HG02981 (cell line): ENCODE data around the gene SPIB.
"Not testable (repeated sequence)": the region's sequence is repeated elsewhere in the genome, so short reads cannot be mapped to it uniquely, and the experiment has no call there.

Experiments
- ATAC-seq: cut with Tn5 transposase; IDR thresholded peaks from one replicate; pipeline ENCODE4 v1.9.1; 2021; ENCODE audit warnings: mild to moderate bottlenecking, moderate library complexity; ENCODE audit not compliant: unreplicated experiment

Gene SPIB

DNA sequence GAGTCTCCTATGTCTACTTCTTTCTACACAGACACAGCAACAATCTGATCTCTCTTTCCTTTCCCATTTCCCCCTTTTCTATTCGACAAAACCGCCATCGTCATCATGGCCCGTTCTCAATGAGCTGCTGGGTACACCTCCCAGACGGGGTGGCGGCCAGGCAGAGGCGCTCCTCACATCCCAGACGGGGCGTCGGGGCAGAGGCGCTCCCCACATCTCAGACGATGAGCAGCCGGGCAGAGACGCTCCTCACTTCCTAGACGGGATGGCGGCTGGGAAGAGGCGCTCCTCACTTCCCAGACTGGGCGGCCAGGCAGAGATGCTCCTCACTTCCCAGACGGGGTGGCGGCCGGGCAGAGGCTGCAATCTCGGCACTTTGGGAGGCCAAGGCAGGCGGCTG, 27.8 kb upstream of the SPIB start:
- not testable (repeated sequence) for ATAC-seq

- ATAC-seq = no peak
Observed at GRCh38 chr19:50392759-50393158, 26.0 kb upstream of the SPIB start.

- no peak for ATAC-seq
Observed at GRCh38 chr19:50393589-50393988, 25.1 kb upstream of the SPIB start.

DNA sequence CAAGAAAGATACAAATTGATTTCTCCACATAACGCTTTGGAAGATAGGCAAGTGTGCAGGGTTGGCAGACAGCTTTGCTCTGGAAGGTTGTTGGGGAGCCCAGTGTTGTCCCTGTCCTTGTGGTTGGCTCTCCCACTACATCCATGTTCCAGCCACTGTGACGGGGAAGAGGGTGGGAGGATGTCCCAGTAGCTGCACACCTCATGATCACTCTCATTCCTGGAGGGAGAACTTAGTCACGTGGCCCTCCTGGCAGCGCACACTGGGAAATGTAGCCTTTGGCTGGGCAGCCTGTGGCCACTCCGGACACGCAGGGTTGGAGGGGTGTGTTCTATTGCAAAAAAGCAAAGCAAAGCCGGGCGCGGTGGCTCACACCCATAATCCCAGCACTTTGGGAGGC, 24.7 kb upstream of the SPIB start:
- ATAC-seq = no peak

GRCh38 chr19:50398675-50399367, 19.9 kb upstream of the SPIB start:
- no peak for ATAC-seq

DNA sequence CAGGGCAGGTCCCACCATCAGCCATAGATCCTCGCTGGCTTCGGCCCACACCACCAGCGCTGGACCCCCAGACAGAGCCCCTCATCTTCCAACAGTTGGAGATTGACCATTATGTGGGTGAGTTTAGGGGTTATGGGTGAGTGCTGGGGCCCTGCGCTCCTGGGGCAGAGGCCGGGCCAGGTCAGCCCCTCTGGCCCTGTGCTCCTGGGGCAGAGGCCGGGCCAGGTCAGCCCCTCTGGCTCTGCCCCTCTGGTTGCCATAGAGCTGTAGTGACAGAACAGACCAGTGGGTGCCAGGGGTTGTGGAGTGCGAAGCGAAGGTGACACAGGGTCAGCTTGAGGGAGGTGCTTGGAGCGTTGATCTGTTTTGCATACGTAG, 19.4 kb upstream of the SPIB start:
- no peak for ATAC-seq

DNA sequence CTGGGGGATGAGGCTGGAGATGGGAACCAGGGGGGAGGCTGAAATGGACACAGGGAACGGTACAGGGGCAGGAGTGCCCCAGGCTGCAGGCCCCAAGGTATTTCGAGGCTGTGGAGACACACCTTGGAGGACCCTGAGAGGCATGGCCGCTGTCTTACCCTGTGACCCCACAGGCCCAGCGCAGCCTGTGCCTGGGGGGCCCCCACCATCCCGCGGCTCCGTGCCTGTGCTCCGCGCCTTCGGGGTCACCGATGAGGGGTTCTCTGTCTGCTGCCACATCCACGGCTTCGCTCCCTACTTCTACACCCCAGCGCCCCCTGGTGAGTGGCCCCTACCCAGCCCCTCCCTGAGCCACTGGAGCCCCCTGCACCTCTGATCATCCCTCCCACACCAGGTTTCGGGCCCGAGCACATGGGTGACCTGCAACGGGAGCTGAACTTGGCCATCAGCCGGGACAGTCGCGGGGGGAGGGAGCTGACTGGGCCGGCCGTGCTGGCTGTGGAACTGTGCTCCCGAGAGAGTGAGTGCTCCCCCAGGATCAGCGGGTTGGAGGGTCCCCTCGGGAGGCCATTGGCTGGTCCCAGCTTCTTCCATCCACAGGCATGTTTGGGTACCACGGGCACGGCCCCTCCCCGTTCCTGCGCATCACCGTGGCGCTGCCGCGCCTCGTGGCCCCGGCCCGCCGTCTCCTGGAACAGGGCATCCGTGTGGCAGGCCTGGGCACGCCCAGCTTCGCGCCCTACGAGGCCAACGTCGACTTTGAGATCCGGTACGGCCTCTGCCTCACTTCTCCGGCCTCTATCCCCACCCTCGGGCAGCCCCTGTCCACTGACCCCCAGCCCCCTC, 16.9 kb upstream of the SPIB start:
- no peak for ATAC-seq

GRCh38 chr19:50402544-50403301, 16.0 kb upstream of the SPIB start:
- no peak for ATAC-seq

GRCh38 chr19:50406156-50406820, 12.4 kb upstream of the SPIB start:
- no peak for ATAC-seq

DNA sequence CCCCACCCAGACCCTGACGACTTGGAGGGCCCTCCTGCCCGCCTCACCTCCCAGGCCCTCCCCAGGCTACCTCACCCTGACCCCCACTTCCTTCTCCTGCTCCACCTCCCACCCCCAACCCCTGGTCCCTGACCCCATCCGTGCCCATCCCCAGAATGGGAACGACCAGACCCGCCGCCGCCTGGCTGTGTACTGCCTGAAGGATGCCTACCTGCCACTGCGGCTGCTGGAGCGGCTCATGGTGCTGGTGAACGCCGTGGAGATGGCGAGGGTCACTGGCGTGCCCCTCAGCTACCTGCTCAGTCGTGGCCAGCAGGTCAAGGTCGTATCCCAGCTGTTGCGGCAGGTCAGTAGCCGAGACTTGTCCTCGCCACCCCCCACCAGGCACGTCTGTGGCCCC, 11.9 kb upstream of the SPIB start:
- no peak for ATAC-seq

GRCh38 chr19:50409347-50409746, 9.4 kb upstream of the SPIB start:
- no peak for ATAC-seq

DNA sequence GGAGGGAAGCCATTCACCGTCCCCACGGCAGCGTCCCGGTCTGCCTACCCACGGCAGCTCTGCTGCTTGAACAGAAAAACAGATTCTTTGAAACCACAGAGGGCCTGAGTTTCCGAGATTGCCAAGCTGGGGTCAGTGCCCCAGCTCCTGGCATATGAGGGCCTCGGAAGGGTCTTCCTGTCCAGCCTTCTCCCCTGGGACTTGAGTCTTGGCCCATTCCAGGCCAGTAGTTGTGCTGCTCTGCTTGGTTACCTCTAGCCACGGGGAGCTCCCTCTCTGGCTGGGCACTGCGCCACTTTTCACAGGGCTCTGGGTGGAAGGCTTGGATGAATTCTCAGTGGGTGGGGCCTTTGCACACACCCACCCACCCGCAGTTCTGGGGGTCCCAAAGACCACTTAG, 8.6 kb upstream of the SPIB start:
- no peak for ATAC-seq

DNA sequence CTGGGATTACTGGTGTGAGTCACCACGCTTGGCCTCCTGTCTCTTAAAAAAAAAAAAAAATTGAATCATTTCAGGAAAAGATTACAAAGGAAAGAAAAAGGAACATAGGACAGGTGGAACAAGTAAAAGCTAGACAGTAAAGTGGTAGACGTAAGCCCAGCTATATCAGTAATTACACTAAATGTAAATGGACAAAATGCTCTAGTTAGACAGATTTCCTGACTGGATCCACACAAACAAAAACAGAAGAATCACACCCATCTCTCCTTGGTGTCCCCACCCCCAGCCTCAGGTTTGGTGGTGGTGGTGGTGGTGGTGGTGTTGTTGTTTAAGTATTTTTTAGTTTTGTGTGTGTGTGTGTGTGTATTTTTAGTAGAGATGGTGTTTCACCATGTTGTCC, 6.3 kb upstream of the SPIB start:
- no peak for ATAC-seq

- ATAC-seq = no peak
Observed at GRCh38 chr19:50413096-50413495, 5.6 kb upstream of the SPIB start.

DNA sequence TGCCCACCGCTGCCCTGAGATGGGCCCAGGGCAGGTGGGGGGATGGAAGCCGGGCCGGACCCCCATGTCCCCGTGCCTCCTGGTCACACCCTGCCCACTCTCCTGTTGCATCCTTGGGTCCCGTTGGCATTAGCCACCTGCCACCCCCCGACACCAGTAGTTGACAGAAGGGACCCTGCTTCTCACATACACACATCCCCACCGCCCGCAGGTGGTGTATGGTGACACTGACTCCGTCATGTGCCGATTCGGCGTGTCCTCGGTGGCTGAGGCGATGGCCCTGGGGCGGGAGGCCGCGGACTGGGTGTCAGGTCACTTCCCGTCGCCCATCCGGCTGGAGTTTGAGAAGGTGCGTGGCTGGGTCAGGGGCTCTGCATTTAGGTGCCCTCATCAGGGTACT, 5.2 kb upstream of the SPIB start:
- no peak for ATAC-seq

DNA sequence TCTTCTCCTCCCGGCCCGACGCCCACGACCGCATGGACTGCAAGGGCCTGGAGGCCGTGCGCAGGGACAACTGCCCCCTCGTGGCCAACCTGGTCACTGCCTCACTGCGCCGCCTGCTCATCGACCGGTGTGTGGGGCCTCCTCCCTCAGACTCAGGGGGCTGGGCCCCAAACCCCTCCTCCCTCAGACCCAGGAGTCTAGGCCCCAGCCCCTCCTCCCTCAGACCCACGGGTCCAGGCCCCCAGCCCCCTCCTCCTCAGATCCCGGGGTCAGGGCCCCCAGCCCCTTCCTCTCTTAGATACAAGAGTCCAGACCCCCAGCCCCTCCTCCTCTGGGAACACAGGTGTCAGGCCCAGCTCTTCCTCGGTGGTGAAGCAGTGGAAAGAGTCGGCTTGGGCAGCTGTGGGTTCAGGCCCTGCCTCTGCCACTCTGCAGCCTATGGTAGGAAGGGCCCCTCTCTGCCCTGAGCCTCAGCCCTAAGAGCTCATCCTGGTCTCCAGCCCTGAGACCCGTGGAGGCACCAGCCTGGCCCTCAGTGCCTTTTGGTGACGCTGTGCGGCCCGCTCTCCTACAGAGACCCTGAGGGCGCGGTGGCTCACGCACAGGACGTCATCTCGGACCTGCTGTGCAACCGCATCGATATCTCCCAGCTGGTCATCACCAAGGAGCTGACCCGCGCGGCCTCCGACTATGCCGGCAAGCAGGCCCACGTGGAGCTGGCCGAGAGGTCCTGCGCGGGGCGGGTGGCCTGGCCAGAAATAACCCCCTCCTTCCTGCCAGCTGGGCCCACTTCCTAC, 3.7 kb upstream of the SPIB start:
- peak; percentile 1 for ATAC-seq

- ATAC-seq = peak; percentile 34
Observed at GRCh38 chr19:50415661-50416033, 3.1 kb upstream of the SPIB start.

DNA sequence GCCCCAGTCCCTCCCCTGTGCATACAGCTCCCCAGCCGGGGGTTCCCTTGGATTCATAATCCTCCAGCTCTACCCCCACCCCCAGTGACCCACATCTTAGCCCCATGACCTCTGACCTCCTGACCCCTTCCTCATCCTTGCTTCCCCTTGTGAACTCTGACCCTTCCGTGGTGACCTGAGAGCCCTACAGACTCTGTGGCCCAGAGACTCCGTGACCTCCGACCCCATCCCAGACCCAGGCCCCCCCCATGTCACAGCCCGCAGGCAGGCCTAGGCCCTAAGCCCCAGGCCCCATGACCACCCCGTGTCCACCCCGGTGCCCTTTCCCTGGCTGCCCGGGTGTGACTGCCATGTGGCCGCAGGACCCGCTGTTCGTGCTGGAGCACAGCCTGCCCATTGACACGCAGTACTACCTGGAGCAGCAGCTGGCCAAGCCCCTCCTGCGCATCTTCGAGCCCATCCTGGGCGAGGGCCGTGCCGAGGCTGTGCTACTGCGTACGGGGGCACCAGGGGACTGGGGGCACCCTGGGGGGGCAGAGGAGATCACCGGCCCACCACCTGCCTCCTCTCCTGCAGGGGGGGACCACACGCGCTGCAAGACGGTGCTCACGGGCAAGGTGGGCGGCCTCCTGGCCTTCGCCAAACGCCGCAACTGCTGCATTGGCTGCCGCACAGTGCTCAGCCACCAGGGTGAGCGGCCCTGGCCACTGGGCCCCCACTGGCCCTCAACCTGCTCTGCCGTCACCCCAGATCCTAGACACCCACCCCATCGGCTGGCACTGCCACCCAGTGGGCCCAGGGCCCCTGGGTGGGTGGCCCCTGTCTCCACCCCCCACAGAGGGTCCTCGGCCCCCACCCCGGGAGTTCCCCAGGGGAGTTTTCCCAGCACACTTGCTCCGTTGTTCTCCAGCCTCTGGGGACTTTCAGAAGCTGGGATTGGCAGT, 2.4 kb upstream of the SPIB start:
- ATAC-seq = no peak
